Cortex of kidney (tissue), 1 donor: ENCODE results near the gene TTBK2.

Experiments used
- DNase-seq: peaks from one replicate; lab custom pipeline; 2025; lab: John Stamatoyannopoulos, UW

Gene TTBK2

GRCh38 chr15:42726114-42726513 lies 194.5 kb downstream of the TTBK2 start:
- DNase-seq, result no peak

DNA sequence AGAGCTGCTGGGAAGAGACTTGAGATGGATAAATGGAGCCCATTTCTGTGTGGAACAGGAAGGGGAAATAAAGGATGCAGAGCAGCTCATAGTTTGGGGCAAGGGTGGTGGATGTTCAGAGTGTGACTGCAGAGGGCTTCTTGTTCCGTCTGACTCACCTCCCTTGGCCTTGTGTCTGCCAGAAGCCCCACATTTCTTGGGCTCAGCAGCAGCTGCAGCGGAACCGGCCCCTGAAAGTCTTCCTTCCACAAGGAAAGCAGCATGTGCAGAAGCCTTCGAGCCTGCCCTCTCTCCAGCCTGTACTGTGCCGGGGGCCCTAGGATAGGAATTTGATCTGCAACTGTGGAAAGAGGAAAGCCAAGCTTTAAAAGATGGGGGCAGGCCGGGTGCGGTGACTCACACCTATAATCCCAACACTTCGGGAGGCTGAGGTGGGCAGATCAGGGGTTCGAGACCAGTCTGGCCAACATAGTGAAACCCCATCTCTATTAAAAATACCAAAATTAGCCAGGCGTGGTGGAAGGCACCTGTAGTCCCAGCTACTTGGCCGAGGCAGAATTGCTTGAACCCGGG lies 195.2 kb downstream of the TTBK2 start:
- no peak for DNase-seq

GRCh38 chr15:42724276-42724675 lies 196.3 kb downstream of the TTBK2 start:
- DNase-seq, result no peak

- no peak for DNase-seq
These were observed 197.5 kb downstream of the TTBK2 start for GRCh38 chr15:42723068-42723467.

DNA sequence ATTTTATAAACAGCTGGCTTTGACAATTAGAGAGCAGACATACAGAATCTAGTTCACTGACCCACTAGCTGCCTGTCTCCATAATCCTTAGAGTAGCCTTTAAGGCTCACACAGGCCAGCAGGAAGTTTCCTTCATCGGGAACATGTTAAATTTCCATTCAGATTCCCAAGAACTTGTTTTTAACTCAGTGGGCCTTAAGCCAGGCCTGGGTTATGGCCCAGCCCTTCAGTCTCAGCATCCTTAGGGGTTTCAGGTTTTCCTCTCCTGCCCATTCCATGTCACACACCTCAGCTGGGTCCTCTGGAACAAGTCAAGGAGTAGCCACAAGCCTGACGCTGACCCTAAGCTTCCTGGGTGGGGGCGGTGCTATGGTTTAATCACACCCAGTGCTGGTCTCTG lies 198.7 kb downstream of the TTBK2 start:
- DNase-seq, result no peak

DNA sequence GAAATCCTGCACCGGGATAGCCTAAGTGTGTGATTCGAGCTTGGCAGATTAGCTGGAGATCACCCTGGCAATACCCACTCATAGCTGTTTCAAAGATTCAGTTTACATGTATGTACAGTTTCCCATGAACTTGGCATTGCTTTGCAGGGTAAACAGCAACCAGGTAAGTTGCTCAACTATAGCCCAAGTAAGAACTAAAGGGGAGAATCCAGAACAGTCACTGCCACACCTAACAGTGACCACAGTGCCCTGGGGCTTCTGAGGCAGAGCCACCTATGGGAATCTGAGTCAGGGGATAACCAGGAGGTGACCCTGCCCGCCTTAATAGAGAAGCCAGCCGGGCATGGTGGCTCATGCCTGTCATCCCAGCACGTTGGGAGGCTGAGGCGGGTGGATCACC lies 199.6 kb downstream of the TTBK2 start:
- no peak for DNase-seq

DNA sequence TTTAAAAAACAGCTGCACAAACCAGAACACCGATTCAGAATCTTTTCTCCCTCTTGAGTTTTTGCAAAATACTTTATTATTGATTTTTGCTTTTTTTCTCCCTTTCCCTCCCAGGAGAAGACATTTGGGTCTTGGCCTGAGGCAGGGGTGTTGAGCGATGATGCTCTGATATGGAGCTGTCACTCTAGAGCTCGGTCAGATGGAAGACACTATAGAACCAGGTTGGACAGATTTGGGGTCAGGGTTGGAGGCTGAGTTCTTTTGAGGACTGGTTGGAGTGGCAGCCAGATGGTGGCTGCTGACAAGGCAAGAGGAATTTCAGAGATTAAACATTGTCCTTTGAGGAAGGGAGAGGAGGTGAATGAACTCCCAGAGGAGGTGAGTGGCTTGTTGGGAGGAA lies 200.5 kb downstream of the TTBK2 start:
- DNase-seq, result no peak

DNA sequence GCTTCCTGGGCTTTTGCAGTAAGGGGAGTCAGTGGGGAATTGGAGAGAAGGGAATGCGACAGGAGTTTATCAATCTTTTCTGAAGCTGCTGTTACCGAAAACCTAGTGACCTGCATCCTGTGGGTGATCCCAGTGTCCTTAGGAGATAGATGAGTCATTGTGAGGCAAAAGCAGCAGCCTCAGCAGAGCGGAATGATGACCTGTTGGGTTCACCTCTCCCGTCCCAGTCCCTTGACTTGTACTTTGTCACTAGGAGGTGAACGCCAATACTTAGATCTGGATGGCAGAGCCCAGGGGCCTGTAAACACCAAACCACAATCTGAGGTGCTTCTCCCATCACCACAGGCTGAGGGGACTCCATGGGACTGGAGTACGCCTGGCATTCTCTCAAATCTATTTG lies 201.5 kb downstream of the TTBK2 start:
- no peak for DNase-seq

DNA sequence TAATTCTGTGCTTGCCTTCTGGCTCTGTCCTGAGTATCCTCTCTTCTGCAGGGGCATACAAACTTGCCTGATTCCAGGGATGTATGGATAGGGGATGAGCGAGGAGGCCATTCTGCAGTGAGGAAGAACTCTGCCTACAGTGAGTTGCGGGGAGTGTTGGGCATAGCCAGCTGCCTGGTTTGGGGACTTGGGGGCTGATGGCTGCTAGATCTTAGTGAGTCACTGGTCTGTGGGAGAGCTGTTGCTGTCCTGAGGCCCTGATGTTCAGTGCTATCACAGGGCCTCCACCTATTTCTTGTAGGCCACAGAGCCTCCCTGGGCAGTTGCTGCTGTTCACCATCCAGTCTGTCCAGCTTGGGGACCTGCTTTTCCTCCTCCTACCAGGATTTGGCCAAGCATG lies 204.0 kb downstream of the TTBK2 start:
- DNase-seq, result no peak

DNA sequence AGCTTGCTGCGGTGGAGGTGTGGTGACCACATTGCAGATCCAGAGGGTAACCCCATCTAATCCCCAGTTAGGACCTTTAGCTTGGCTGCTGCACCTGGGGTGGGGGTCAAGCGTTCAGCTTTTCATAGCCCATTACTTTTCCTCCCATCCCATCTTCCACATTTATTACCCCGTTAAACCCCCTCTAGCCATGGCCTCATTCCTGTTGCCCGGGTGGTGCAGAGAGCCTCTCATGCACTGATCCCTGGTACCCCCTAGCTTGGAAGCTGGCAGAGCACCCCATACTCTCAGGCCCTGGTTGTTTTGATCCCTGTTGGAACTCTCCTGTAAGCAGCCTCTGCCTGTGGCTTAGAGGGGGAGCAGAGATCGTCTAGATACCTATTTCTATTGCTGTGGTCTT lies 204.5 kb downstream of the TTBK2 start:
- DNase-seq, result no peak

GRCh38 chr15:42712584-42712983 lies 208.0 kb downstream of the TTBK2 start:
- no peak for DNase-seq

DNA sequence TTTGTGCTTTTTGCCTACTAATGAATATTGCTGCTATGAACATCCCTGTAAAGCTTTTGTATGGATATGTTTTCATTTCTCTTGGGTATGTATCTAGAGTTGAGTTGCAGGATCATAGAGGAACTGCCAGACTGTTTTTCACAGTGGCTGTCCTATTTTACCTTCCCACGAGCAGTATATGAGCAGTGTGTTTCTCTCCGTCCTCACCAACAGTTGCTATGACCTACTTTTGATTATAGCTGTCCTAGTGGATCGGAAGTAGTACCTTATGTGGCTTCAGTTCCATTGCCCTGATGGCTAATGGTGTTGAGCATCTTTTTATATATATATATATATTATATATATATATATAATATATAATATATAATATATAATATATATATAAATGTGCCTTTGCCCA lies 208.8 kb downstream of the TTBK2 start:
- DNase-seq, result no peak

GRCh38 chr15:42710662-42711061 lies 209.9 kb downstream of the TTBK2 start:
- DNase-seq, result no peak

GRCh38 chr15:42707873-42708544 lies 212.6 kb downstream of the TTBK2 start:
- DNase-seq, result no peak

DNA sequence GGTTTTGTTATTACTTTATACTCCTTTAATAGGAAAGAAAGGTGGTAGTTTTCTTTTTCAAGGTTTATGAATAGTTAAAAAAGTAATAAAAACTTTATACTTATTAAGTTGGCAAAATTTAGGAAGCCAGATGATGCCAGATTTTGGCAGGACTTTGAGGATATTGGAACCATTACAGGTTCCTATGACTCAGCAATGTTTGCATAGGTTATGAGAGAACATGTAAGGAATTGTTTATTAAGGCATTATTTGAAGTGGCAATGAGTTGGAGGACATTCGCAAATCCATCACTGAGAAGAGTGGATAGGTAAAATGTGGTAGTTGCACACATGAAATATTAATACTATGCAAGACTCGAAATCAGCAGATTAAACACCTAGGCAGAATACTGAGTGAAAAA lies 213.5 kb downstream of the TTBK2 start:
- no peak for DNase-seq

GRCh38 chr15:42705336-42705735 lies 215.2 kb downstream of the TTBK2 start:
- DNase-seq, result no peak

DNA sequence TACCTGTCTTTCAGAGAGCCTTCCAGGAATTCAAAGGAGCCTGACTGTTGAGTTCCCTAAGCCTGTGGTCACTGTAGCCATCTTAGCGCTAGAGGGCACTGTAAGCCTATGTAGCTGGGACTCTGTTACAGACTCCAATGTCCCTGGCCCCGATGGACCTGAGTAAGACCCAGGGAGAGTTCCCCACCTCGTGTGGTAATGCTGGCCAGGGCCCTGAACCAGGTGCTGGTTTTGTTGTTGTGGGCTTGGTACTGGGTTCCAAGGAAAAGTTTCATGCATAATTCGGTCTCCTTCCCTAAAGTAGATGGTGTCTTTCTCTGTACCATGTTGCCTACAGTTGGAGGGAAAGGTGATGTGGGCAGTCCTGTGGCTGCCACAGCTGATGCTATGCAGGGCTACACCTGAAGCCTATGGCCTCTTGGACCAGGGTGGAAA lies 216.1 kb downstream of the TTBK2 start:
- DNase-seq, result no peak

- DNase-seq, result no peak
These were observed 224.0 kb downstream of the TTBK2 start for GRCh38 chr15:42696626-42697025.

DNA sequence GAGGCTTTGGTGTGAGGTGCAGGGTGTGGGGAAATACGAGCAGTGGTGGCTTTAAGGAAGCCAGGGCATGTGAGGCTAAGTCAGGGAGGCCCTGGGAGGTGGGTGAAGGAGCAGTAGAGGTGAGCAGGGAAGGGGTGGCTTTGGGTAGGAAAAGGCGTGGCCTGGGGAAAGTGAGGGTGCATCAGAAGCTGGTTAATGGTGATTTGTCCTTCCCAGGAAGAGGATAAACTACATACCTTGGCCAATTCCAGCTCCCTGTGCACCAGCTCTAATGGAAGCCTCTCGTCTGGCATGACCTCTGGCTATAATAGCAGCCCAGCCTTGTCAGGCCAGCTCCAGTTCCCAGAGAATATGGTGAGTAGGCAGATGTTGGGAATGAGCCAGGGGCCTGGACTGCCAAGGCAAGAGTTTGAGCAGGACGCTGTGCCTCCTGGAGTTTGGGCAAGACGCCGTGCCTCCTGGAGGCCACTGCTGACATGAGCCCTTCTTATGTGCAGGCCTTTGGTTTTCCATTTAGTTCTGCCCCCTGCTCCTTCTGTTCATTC lies 225.0 kb downstream of the TTBK2 start:
- DNase-seq, result no peak

GRCh38 chr15:42694398-42694797 lies 226.2 kb downstream of the TTBK2 start:
- no peak for DNase-seq

DNA sequence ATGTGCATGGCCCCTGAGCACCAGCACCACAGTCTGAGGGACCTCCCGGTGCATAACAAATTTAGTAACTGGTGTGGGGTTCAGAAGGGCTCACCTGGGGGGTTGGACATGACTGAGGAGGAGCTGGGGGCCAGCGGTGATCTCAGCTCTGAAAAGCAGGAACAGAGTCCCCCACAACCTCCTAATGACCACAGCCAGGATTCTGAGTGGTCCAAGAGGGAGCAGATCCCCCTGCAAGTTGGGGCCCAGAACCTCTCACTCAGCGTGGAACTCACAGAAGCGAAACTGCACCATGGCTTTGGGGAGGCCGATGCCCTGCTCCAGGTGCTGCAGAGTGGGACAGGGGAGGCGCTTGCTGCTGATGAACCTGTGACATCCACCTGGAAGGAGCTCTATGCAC lies 226.6 kb downstream of the TTBK2 start:
- DNase-seq, result no peak

GRCh38 chr15:42693496-42693895 lies 227.1 kb downstream of the TTBK2 start:
- DNase-seq, result no peak

- no peak for DNase-seq
These were observed 227.6 kb downstream of the TTBK2 start for GRCh38 chr15:42692997-42693396.

DNA sequence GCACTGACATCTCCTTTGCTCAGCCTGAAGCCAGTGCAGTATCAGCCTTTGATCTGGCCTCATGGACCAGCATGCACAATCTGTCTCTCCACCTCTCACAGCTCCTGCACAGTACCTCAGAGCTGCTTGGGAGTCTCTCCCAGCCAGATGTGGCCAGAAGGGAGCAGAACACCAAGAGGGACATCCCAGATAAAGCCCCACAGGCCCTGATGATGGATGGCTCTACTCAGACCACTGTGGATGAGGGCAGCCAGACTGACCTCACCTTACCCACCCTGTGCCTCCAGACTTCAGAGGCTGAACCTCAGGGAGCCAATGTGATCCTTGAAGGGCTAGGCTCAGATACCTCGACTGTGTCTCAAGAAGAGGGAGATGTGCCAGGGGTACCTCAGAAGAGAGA lies 228.0 kb downstream of the TTBK2 start:
- no peak for DNase-seq
